Endothelial cell of umbilical vein (primary cell): Measurements from ENCODE around the gene DHRS1. TPM values are rescaled to one million over a fixed set of nuclear protein-coding genes. Genes with fewer than 3 reads are reported as not detected.

Experiments
- BruUV-seq: library from RNA; stranded (reverse); fragments of 400-500 nt; replicated peaks from 2 replicates; lab custom pipeline; 2021; lab: Mats Ljungman, UMichigan
- CTCF ChIA-PET: fragments of 300-600, 350-600 bp; sonication (Branson Sonifier 250); formaldehyde crosslinking; loops from one replicate; lab custom pipeline; 2021; ENCODE audit warnings: antibody characterized with exemption, inconsistent platforms; lab: Charles Lee
- POLR2A ChIA-PET: fragments of 300-600, 350-600 bp; sonication (Branson Sonifier 250); formaldehyde crosslinking; loops from one replicate; lab custom pipeline; 2021; ENCODE audit warnings: antibody characterized with exemption, inconsistent platforms; lab: Charles Lee
- DNase-seq: peaks from one replicate; pipeline ENCODE4 v3.0.0-alpha.2; 2011; ENCODE audit warnings: low read depth, low spot score
- FAIRE-seq: peaks from 2 replicates; lab custom pipeline; 2011; peaks lifted over from hg19 to GRCh38; lab: Jason Lieb, UNC
- H2AFZ ChIP-seq: 2 replicates; pipeline ENCODE4 v1.6.0; 2012; ENCODE audit warnings: low read depth, low read length, control low read depth, inconsistent platforms
- H3K27ac ChIP-seq: 2 replicates; pipeline ENCODE4 v1.5.1; 2011; ENCODE audit warnings: low read depth, mild to moderate bottlenecking, control low read depth, low read length, moderate library complexity; ENCODE audit not compliant: insufficient read depth
- H3K27me3 ChIP-seq, 2 experiments: 2 replicates each; pipeline versions ENCODE4 v1.6.0 to v1.6.1; 2011; ENCODE audit warnings: low read length in 2 of 2, mixed read lengths in 1 of 2; ENCODE audit not compliant: control insufficient read depth in 2 of 2, insufficient read depth in 2 of 2
- H3K36me3 ChIP-seq, 2 experiments: 2 replicates in 1 of 2; 3 replicates in 1 of 2; pipeline ENCODE4 v1.5.1; 2011; ENCODE audit warnings: low read length in 2 of 2, mild to moderate bottlenecking in 1 of 2, moderate library complexity in 1 of 2; ENCODE audit not compliant: control insufficient read depth in 2 of 2, insufficient read depth in 2 of 2; ENCODE audit errors: extremely low read depth in 1 of 2
- H3K4me1 ChIP-seq: 3 replicates; pipeline ENCODE4 v1.5.1; 2011; ENCODE audit warnings: mild to moderate bottlenecking, low read length; ENCODE audit not compliant: control insufficient read depth, insufficient read depth; ENCODE audit errors: extremely low read depth
- H3K4me2 ChIP-seq: 2 replicates; pipeline ENCODE4 v1.6.1; 2011; ENCODE audit warnings: low read length, control low read depth, mixed read lengths; ENCODE audit not compliant: insufficient read depth
- H3K4me3 ChIP-seq, 3 experiments: fragments of 200-600 bp in 1 of 3; sonication (generic), shearing (Covaris generic) in 1 of 3; replicated peaks in 1 of 3; 2 replicates each; pipeline ENCODE4 v1.5.1; 2011 to 2016; ENCODE audit warnings: control low read depth in 3 of 3, low read length in 3 of 3, mild to moderate bottlenecking in 2 of 3, inconsistent platforms in 1 of 3, low read depth in 1 of 3, moderate library complexity in 1 of 3; ENCODE audit not compliant: insufficient read depth in 1 of 3
- H3K79me2 ChIP-seq: 2 replicates; pipeline ENCODE4 v1.6.0; 2012; ENCODE audit warnings: low read length, inconsistent platforms; ENCODE audit not compliant: control insufficient read depth, insufficient read depth
- H3K9ac ChIP-seq: replicated peaks from 2 replicates; pipeline ENCODE3; 2011; ENCODE audit warnings: low read length, control low read depth; ENCODE audit not compliant: insufficient read depth; ENCODE audit errors: extremely low read depth
- H3K9me1 ChIP-seq: replicated peaks from 3 replicates; pipeline ENCODE4 v1.6.0; 2011; ENCODE audit warnings: mild to moderate bottlenecking, low read length; ENCODE audit not compliant: control insufficient read depth, insufficient read depth; ENCODE audit errors: extremely low read depth
- H3K9me3 ChIP-seq: replicated peaks from 2 replicates; pipeline ENCODE4 v1.5.1; 2012; ENCODE audit warnings: low read length, inconsistent platforms; ENCODE audit not compliant: control insufficient read depth, insufficient read depth
- H4K20me1 ChIP-seq: replicated peaks from 2 replicates; pipeline ENCODE3; 2011; ENCODE audit warnings: mild to moderate bottlenecking, low read length; ENCODE audit not compliant: control insufficient read depth, insufficient read depth; ENCODE audit errors: extremely low read depth
- CTCF ChIP-seq, 2 donors: IDR thresholded peaks; 1 replicate in 1 of 2; 2 replicates in 1 of 2; pipeline ENCODE4 v1.5.1; 2011; ENCODE audit warnings: low read length in 2 of 2, mild to moderate bottlenecking in 2 of 2, moderate library complexity in 2 of 2, control low read depth in 1 of 2, inconsistent platforms in 1 of 2, low read depth in 1 of 2; ENCODE audit not compliant: insufficient read depth in 1 of 2; ENCODE audit errors: extremely low read depth in 1 of 2
- EZH2 ChIP-seq: IDR thresholded peaks from 2 replicates; pipeline ENCODE4 v1.6.1; 2012; ENCODE audit warnings: borderline replicate concordance, low read depth, mild to moderate bottlenecking, moderate library complexity, low read length, inconsistent platforms; ENCODE audit not compliant: severe bottlenecking
- FOS ChIP-seq: IDR thresholded peaks from 2 replicates; pipeline ENCODE4 v1.6.1; 2011; ENCODE audit warnings: mild to moderate bottlenecking, low read length, moderate library complexity, borderline replicate concordance; ENCODE audit not compliant: insufficient read depth
- GATA2 ChIP-seq: IDR thresholded peaks from 2 replicates; pipeline ENCODE4 v1.7.0; 2011; ENCODE audit warnings: low read depth, mild to moderate bottlenecking, moderate library complexity, mixed read lengths, low read length; ENCODE audit not compliant: insufficient read length, insufficient read depth
- JUN ChIP-seq: IDR thresholded peaks from 2 replicates; pipeline ENCODE4 v1.6.1; 2011; ENCODE audit warnings: borderline replicate concordance, low read depth; ENCODE audit not compliant: insufficient read length, insufficient read depth
- MAX ChIP-seq: IDR thresholded peaks from 2 replicates; pipeline ENCODE4 v1.6.1; 2011; ENCODE audit not compliant: insufficient read depth, insufficient read length
- dilution Hi-C: fragments of 300-500 bp; cut with MboI; formaldehyde crosslinking; loops from one replicate; pipeline ENCODE4 v1.15.0; 2019; ENCODE audit warnings: low sequenced_read_pairs; ENCODE audit not compliant: extremely low pct_ligation_motif_present
- intact Hi-C: fragments of 100-400 bp; cut with micrococcal nuclease; formaldehyde crosslinking; loops from one replicate; pipeline ENCODE4 v1.10.0; 2022
- polyA plus RNA-seq, 4 experiments: library from polyadenylated mRNA; depleted of rRNA in 3 of 4; stranded (reverse) in 3 of 4; unstranded in 1 of 4; fragments of >200 nt; gene quantifications; 2 replicates each; pipeline versions ENCODE4 v1.2.1 to v1.2.3, GENCODE V29; 2011 to 2012; ENCODE audit warnings: missing spikeins in 1 of 4
- total RNA-seq: library from RNA; stranded (reverse); gene quantifications from 2 replicates; pipeline ENCODE4 v1.2.3, GENCODE V29; 2021

The DHRS1 gene
- total and polyA plus RNA-seq, 2 donors (not counting 3 experiments of a cell fraction or from before 2014, with no cell fraction given): 18.0 to 69.5 TPM

- CTCF ChIA-PET: interaction anchor here (1.0 to 3.5 kb wide), 4 partner anchors 16 to 119 kb away, joined by 3 to 16 read pairs (median 10); partner anchors contain the start of genes CIDEB, MDP1 and TINF2
- POLR2A ChIA-PET: no interaction called here
- Histone ChIP-seq H2AFZ (no peak overlapping the region), H3K4me1 (peaks cover 4% of the 10 kb centered on the region), H3K79me2 (no peaks in the 10 kb centered on the region), H3K9ac (no peak overlapping the region), H3K9me1 (no peaks in the 10 kb centered on the region), H3K4me3 (no peak overlapping the region), H3K4me2 (no peak overlapping the region), H3K27me3 (no peaks in the 10 kb centered on the region), H3K9me3 (no peaks in the 10 kb centered on the region), H4K20me1 (no peaks in the 10 kb centered on the region), H3K36me3 (peaks cover 5 to 19% of the 10 kb centered on the region in 2 experiments), H3K27ac (no peak overlapping the region)
- no peak for FAIRE-seq
- TF ChIP-seq JUN: no peak
- intact Hi-C loops: no loop called here
- DNase-seq: no peak
- dilution Hi-C loops: no loop called here
- BruUV-seq: no TSS peak
Observed at GRCh38 chr14:24291446-24292117, 8.0 kb downstream of the DHRS1 start.

- no peaks in the 10 kb centered on the region for H3K9me3 ChIP-seq
- no peak overlapping the region for H3K27ac ChIP-seq
- H3K9ac ChIP-seq: no peak overlapping the region
- H3K4me1 ChIP-seq: no peaks in the 10 kb centered on the region
- intact Hi-C loops (no loop called here), dilution Hi-C loops (no loop called here)
- DNase-seq (no peak), FAIRE-seq (no peak)
- ChIA-PET CTCF (interaction anchor here (0.8 to 3.5 kb wide), 4 partner anchors 17 to 120 kb away, joined by 3 to 16 read pairs (median 4); partner anchors contain the start of genes CIDEB and MDP1), POLR2A (no interaction called here)
- H2AFZ ChIP-seq: no peak overlapping the region
- H3K4me3 ChIP-seq: no peak overlapping the region
- no peak overlapping the region for H3K4me2 ChIP-seq
- H3K36me3 ChIP-seq: peaks cover 1 to 17% of the 10 kb centered on the region in 2 experiments
- BruUV-seq: no TSS peak
- TF ChIP-seq GATA2: no peak
- TF ChIP-seq CTCF (IDR thresholded peaks at IDR 0.05; ENCODE audit: extremely low read depth in 1 of 2, insufficient read depth in 1 of 2, low read depth in 1 of 2, low read length in 2 of 2): no peak
- TF ChIP-seq EZH2: no peak
- no peak for TF ChIP-seq FOS
- TF ChIP-seq MAX: no peak
- H3K27me3 ChIP-seq: no peaks in the 10 kb centered on the region
- H3K79me2 ChIP-seq: no peaks in the 10 kb centered on the region
- H3K9me1 ChIP-seq: no peaks in the 10 kb centered on the region
- no peaks in the 10 kb centered on the region for H4K20me1 ChIP-seq
Observed at GRCh38 chr14:24290746-24291145, 8.8 kb downstream of the DHRS1 start.
